HEK293T (cell line): ENCODE measurements around the gene MCCC1.

Experiments
- CTCF ChIA-PET: fragments of 350-600 bp; formaldehyde crosslinking; extraction: SDS; loops from one replicate; lab custom pipeline; 2021; ENCODE audit warnings: antibody characterized with exemption, inconsistent platforms; lab: Yijun Ruan, JAX
- POLR2A ChIA-PET: fragments of 350-600 bp; formaldehyde crosslinking; extraction: SDS; loops from one replicate; lab custom pipeline; 2020; ENCODE audit warnings: antibody characterized with exemption, inconsistent platforms; lab: Yijun Ruan, JAX
- DNase-seq: peaks from one replicate; pipeline ENCODE4 v3.0.0; 2012; ENCODE audit warnings: mixed read lengths; ENCODE audit errors: extremely low spot score
- ARNT ChIP-seq: fragments of 450-650 bp; IDR thresholded peaks from 2 replicates; pipeline ENCODE4 v1.6.1; 2017; ENCODE audit warnings: mild to moderate bottlenecking
- BHLHE40 ChIP-seq: fragments of 450-650 bp; IDR thresholded peaks from 2 replicates; pipeline ENCODE4 v1.6.1; 2016; ENCODE audit warnings: mild to moderate bottlenecking, moderate library complexity, borderline replicate concordance
- CTBP1 ChIP-seq: fragments of 450-650 bp; IDR thresholded peaks from 2 replicates; pipeline ENCODE4 v1.6.1; 2016; ENCODE audit warnings: borderline replicate concordance
- ELF4 ChIP-seq: fragments of 450-650 bp; IDR thresholded peaks from 2 replicates; pipeline ENCODE4 v1.6.1; 2017; ENCODE audit warnings: antibody characterized with exemption
- FOXA1 ChIP-seq: fragments of 450-650 bp; IDR thresholded peaks from 2 replicates; pipeline ENCODE4 v1.6.1; 2016; ENCODE audit warnings: mild to moderate bottlenecking
- FOXK2 ChIP-seq: fragments of 450-650 bp; IDR thresholded peaks from 2 replicates; pipeline ENCODE4 v1.6.1; 2016; ENCODE audit warnings: mild to moderate bottlenecking
- FOXM1 ChIP-seq: fragments of 450-650 bp; IDR thresholded peaks from 2 replicates; pipeline ENCODE4 v1.6.1; 2017; ENCODE audit warnings: mild to moderate bottlenecking, borderline replicate concordance
- HDGF ChIP-seq: fragments of 450-650 bp; IDR thresholded peaks from 2 replicates; pipeline ENCODE4 v1.6.1; 2017; ENCODE audit warnings: antibody characterized with exemption, borderline replicate concordance
- L3MBTL2 ChIP-seq: fragments of 450-650 bp; conservative IDR thresholded peaks from 2 replicates; pipeline ENCODE4 v1.6.1; 2016; ENCODE audit warnings: mild to moderate bottlenecking
- LEF1 ChIP-seq: fragments of 450-650 bp; IDR thresholded peaks from 2 replicates; pipeline ENCODE4 v1.6.1; 2017; ENCODE audit warnings: mild to moderate bottlenecking, borderline replicate concordance
- NFRKB ChIP-seq: fragments of 450-650 bp; IDR thresholded peaks from 2 replicates; pipeline ENCODE4 v1.6.1; 2016; ENCODE audit warnings: mild to moderate bottlenecking, moderate library complexity
- SP1 ChIP-seq: fragments of 450-650 bp; IDR thresholded peaks from 2 replicates; pipeline ENCODE4 v1.6.1; 2017
- SUZ12 ChIP-seq: fragments of 450-650 bp; IDR thresholded peaks from 2 replicates; pipeline ENCODE4 v1.6.1; 2016; ENCODE audit warnings: mild to moderate bottlenecking
- TARDBP ChIP-seq: fragments of 450-650 bp; IDR thresholded peaks from 2 replicates; pipeline ENCODE4 v1.6.1; 2016
- ZNF384 ChIP-seq: fragments of 450-650 bp; IDR thresholded peaks from 2 replicates; pipeline ENCODE4 v1.6.1; 2016
- TF ChIP-seq, protein P1 (sequence below): fragments of 450-650 bp; IDR thresholded peaks from 2 replicates; pipeline ENCODE4 v1.6.1; 2016

Gene MCCC1

DNA sequence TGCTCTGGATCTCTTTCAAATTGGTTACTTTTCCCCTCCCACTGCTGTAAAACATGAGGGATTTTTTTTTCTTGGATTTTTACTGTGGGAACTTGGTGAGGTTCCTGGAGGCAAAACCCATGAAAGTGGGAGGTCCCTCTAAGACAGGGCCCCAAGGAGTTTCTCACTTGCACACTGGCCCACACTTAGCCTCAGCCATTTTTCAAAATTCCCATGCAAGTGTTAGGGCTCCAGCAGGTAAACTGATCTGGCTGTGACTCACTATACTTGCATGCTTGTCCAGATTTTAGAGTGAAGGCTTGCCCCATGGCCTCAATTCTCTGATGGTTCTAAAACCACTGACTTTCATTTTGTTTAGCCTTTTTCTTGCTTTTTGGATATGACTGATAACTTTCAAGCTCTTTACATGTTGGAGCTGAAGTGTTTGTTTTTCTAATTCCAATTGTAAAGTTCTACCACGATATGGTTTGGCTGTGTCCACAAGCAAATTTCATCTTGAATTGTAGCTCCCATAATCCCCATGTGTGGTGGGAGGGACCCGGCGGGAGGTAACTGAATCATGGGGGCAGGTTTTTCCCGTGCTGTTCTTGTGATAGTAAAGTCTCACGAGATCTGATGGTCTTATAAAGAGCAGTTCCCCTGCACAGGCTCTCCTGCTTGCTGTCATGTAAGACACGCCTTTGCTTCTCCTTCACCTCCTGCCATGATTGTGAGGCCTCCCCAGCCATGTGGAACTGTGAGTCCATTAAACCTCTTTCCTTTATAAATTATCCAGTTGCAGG is 37.7 kb downstream of the MCCC1 start:
- TF ChIP-seq CTBP1: no peak
- no peak for TF ChIP-seq LEF1
- TF ChIP-seq HDGF: no peak
- TF ChIP-seq FOXK2: no peak
- no peak for TF ChIP-seq ZNF384
- no peak for TF ChIP-seq SUZ12
- TF ChIP-seq L3MBTL2: no peak
- TF ChIP-seq, protein P1, sequence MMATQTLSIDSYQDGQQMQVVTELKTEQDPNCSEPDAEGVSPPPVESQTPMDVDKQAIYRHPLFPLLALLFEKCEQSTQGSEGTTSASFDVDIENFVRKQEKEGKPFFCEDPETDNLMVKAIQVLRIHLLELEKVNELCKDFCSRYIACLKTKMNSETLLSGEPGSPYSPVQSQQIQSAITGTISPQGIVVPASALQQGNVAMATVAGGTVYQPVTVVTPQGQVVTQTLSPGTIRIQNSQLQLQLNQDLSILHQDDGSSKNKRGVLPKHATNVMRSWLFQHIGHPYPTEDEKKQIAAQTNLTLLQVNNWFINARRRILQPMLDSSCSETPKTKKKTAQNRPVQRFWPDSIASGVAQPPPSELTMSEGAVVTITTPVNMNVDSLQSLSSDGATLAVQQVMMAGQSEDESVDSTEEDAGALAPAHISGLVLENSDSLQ: no peak
- no peak for TF ChIP-seq FOXA1
- POLR2A ChIA-PET: no interaction called here
- DNase-seq: no peak
- CTCF ChIA-PET: no interaction called here

- POLR2A ChIA-PET: no interaction called here
- TF ChIP-seq CTBP1 (no peak), ZNF384 (no peak), ELF4 (no peak), SUZ12 (no peak), FOXK2 (no peak), LEF1 (no peak), TARDBP (no peak), FOXM1 (no peak), L3MBTL2 (no peak), BHLHE40 (no peak), FOXA1 (no peak), SP1 (no peak)
- TF ChIP-seq, protein P1: no peak
- CTCF ChIA-PET: no interaction called here
- DNase-seq: no peak
Observed at GRCh38 chr3:183058351-183058750, 40.9 kb downstream of the MCCC1 start.

- ChIA-PET CTCF (no interaction called here), POLR2A (no interaction called here)
Observed at GRCh38 chr3:183050706-183051105, 48.6 kb downstream of the MCCC1 start.

DNA sequence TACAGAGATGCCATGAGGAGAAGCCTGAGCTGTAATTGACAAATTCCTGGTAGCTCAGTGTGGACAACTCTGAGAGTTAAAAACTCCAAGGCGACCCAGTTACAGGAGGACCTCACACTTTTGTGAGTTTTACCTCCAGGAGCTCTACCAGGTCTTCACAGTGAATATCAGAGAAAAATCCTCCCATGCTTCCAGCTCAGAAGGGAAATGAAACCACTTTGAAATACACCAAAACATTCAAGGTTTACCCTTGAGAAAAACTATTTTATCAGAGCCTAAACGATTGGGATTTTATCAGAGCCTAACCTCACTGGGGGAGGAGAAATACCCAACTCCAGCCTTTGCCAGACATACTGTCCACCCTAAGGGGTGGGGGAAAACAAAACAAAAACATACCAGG is 52.4 kb downstream of the MCCC1 start:
- no peak for DNase-seq
- CTCF ChIA-PET: no interaction called here
- TF ChIP-seq FOXK2: no peak
- no peak for TF ChIP-seq ARNT
- TF ChIP-seq ELF4: no peak
- no peak for TF ChIP-seq ZNF384
- no peak for TF ChIP-seq TARDBP
- no peak for TF ChIP-seq HDGF
- no peak for TF ChIP-seq L3MBTL2
- no peak for TF ChIP-seq LEF1
- no peak for TF ChIP-seq FOXA1
- no peak for TF ChIP-seq NFRKB
- TF ChIP-seq FOXM1: no peak
- POLR2A ChIA-PET: no interaction called here

More at GRCh38 chr3:183050706-183051105, 48.6 kb downstream of the MCCC1 start:
- TF ChIP-seq FOXK2 (no peak), FOXA1 (no peak), LEF1 (no peak), ZNF384 (no peak), ARNT (no peak), ELF4 (no peak), HDGF (no peak), TARDBP (no peak), BHLHE40 (no peak), NFRKB (no peak), L3MBTL2 (no peak), CTBP1 (no peak), SUZ12 (no peak)
- TF ChIP-seq, protein P1: no peak
- no peak for DNase-seq

DNA sequence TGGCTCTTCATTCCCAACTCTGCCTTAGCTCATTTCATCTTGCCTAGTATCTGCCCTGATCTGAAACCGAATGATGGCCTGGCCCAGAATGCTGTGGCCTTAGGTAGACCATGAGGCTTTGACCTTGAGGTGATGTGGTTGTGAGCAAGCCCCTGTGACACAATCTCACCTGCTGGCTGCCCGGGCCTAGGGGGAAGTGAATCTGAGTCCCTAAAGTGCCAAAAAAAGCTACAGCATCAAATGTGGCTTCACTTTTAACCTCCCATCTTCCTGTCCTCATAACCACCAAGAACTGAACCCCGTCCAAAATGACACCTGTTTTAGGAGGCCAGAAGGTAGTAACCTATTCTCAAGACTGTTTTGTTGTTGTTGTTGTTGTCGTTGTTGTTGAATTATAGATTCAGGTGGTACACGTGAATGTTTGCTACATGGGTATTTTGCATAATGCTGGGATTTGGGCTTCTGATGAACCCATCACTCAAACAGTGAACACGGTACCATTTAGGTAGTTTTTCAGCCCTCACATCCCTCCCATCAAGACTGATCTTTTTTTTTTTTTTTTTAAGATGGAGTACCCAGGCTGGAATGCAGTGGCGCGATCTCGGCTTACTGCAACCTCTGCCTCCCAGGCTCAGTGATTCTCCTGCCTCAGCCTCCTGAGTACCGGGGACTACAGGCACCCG is 54.6 kb downstream of the MCCC1 start:
- TF ChIP-seq SUZ12 (no peak), BHLHE40 (no peak), LEF1 (no peak), HDGF (no peak), ELF4 (no peak), CTBP1 (no peak), SP1 (no peak), FOXK2 (no peak), ZNF384 (no peak), FOXM1 (no peak), FOXA1 (no peak), ARNT (no peak), NFRKB (no peak)
- TF ChIP-seq, protein P1: no peak
- DNase-seq: no peak
- CTCF ChIA-PET: no interaction called here
- POLR2A ChIA-PET: no interaction called here

DNA sequence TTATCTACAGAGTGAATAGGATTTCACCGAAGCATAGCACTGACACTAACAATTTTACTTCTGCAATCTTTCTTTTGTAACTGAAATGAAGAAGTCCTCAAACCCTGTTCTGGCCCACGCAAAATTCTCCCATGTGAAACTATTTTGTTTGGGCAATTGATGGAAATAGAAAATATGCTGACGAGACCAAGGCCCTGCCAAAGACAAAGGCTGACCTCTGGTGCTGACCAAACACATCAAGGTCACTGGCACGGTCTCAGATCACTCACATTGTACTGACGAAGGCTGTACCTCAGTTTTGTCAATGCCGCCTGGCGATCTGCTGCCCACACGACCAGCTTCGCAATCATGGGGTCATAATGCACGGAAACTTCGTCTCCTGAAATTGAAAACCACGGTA is 60.5 kb downstream of the MCCC1 start:
- DNase-seq: no peak
- TF ChIP-seq SP1 (no peak), LEF1 (no peak), CTBP1 (no peak), FOXK2 (no peak), ELF4 (no peak), ARNT (no peak), L3MBTL2 (no peak), NFRKB (no peak), FOXM1 (no peak), SUZ12 (no peak), FOXA1 (no peak), ZNF384 (no peak)
- TF ChIP-seq, protein P1: no peak
- ChIA-PET POLR2A (no interaction called here), CTCF (no interaction called here)
